HS-27A (cell line): ENCODE data around the gene COA6.

ENCODE experiments used
- DNase-seq: peaks from one replicate; pipeline ENCODE4 v3.0.0-alpha.2; 2012; ENCODE audit warnings: low read depth, missing footprints

The COA6 gene

DNA sequence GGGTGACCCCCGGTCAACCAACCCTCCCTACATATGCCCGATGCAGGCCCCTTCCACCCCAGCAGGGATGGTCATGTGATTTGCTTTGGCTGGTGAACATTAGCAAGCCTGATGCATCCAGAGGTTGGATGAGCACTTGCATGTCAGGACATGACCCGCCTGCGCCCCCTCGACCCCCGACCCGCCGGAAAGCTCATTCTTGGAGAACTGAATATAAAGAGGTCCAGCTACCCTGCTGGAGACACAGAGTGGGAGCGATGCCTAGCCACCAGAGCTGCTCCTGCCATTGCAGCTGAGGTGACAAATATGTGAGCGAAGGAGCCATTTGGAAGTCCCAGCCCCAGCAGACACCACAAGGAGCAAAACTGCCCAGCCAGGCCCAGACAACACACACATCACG is 39.6 kb downstream of the COA6 start:
- DNase-seq, result no peak

DNA sequence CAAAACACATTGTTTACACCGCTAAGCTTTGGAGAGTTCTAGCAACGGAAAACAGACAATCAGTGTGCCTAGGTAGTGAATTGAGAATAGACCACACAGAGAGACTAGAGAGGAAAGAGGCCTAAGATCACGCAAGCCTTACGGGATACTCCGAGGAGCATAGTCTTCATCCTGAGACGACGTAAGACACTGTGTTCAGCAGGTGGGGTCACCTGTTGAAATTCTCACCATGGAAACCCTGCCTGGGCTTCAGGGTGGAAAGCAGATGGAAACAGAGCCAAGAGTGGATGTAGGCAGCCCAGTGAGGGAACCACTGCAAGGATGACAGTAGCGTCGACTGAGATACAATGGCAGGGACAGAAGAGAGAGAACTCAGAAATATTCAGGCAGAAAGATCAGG is 40.2 kb downstream of the COA6 start:
- DNase-seq, result no peak

DNA sequence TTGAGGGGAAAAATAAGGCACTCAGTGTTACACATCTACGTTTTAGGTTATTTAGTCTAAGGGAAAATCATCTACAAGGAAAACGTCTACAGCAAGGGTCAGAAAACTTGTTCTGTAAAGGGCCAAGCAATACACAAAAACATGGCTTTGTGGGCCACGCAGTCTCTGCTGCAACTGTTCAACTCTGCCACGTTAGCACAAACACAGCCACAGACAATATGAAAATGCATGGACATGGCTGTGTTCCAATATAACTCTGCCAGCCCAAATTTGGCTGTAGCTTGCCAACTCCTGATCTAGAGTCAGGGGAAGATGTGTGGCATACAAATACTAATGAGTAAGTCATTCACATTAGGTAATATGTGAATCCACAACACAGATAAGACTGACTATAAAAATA is 40.7 kb downstream of the COA6 start:
- DNase-seq, result no peak

DNA sequence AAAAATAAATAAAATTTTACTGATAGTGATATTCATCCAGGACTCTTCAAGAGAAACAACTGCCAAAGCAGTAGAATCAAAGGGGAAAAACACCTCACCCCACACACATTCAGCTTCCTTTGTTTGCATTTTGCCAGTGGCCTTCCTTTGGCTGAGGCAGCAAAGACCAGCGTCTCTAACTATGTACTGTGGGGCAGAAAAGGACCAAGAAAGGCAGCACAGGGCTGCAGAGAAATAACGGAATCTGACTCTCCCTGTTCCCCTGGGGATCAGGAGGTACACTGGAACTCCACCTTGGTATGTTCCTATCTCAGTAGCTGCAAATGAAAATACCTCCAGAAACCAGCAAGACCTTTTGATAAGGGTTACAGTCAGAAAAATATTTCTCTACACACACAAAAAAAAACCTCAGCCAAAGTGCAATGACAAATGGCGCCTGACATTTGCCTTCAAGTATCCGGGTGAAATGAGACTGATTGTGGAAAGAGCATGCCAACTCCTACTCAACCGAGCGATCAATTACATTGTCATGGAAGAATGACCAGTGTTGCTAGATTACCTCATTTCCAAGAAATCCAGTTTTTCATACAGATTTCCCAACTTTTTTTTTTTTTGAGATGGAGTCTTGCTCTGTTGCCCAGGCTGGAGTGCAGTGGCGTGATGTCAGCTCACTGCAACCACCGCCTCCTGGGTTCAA is 54.8 kb downstream of the COA6 start:
- no peak for DNase-seq

DNA sequence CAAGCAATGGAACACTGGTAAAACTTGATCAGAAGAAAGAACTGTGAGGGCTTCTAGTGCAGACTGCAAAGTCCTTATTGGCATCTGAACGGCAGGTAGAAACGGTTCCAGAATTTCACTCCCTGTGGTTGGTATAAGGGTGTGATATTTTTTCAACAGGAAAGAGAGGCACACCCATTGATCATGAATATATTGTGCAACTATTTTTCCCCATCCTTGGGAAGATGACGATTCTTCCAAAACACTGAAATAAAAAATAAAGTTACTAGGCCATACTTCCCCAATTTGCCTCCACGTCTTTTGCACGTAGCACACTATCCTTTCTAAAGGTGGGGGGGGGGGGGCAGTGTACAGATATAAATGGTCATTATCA is 56.2 kb downstream of the COA6 start:
- DNase-seq, result no peak

DNA sequence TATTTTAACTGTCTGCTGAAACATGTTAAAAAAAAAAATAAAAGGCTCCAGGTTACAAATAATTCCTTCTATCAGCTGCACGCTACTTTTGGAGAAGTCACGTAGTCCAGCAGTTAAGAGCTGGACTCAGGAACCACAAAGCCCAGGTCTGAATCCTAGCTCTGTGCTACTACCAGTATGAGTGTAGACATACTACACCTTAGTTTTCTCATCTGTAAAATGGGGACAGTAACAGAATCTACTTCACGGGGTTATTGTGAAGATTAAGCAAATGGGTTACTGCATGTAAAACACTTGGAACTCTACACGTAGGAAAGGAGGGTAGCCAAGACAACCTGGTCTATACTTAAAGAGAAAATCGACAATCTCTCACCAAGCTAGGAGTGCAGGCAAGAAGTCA is 57.4 kb downstream of the COA6 start:
- no peak for DNase-seq

DNA sequence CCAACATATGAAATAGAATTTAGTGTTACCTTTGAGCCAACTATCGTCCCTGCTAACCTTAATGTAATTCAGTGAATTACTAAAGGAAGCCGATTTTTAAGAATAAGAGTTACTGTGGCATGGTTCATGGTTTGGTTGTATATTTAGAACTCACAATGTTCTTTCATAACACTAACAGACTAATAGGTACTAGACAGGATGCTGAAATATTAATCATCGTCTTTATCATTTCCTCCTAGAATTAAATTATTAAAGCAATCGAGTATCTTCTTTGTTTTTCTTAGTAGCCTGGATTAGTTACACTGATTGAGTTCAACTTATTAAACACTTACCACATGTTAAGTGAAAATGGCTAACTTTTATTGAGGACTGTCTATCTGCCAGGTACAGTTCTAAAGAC is 58.0 kb downstream of the COA6 start:
- no peak for DNase-seq

DNA sequence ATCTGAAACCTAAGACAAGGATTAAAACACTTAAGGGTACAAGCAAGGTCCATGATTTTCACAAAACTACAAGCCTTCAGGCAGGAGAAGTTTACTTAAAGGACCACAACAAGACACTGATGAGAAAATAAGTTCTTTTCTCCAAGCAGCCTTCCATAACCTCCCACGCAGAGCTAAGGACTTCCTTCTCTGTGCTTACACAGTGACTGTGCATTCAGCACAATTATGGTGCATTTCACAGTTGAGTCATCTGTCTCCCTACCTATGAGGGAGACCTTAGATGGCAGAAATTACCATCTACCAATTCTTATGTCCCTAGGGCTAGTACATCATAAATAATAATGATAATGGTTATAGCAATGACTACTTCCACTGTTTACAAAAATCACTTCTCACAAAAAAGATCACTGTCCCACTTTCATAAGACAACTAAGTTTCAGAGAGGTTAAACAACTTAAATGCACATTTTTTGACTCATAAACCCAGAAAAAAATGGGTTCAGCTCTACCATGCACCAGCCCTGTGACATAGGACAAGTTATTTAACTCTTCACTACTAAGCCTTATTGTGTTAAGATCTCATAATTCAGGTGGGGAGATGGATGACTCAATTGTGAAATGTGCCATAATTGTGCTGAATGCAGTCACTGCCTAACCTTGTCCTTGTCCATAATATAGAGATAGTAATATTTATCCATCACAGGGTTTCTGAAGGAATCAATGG is 60.5 kb downstream of the COA6 start:
- DNase-seq, result no peak
